ENCODE data around the gene ARHGAP24.

GRCh38 chr4:85961887-85962286 is 486.9 kb downstream of the ARHGAP24 start:
- no peak for TF ChIP-seq EZH2 (IDR thresholded peaks at IDR 0.05; ENCODE audit: low read length, missing control alignments)
- no peak for TF ChIP-seq CTCF (conservative IDR thresholded peaks at IDR 0.05 in 1 of 2, IDR thresholded peaks at IDR 0.05 in 1 of 2; ENCODE audit: low read depth in 1 of 2, low read length in 2 of 2)
